HG02759 (cell line): ENCODE results near the gene AGPAT2.

ENCODE experiments used
- ATAC-seq: cut with Tn5 transposase; IDR thresholded peaks from one replicate; pipeline ENCODE4 v1.9.1; 2021; ENCODE audit warnings: mild to moderate bottlenecking, moderate library complexity; ENCODE audit not compliant: unreplicated experiment

Gene AGPAT2

GRCh38 chr9:136703276-136703860, 16.1 kb upstream of the AGPAT2 start:
- no peak for ATAC-seq

- no peak for ATAC-seq
Measured at GRCh38 chr9:136701668-136702053, 14.4 kb upstream of the AGPAT2 start.

GRCh38 chr9:136700959-136701667, 13.9 kb upstream of the AGPAT2 start:
- ATAC-seq = peak; percentile 61

- no peak for ATAC-seq
Measured at GRCh38 chr9:136700304-136700703, 13.0 kb upstream of the AGPAT2 start.

- no peak for ATAC-seq
Measured at GRCh38 chr9:136698635-136699246, 11.5 kb upstream of the AGPAT2 start.

GRCh38 chr9:136697821-136698526, 10.7 kb upstream of the AGPAT2 start:
- ATAC-seq = no peak

GRCh38 chr9:136697146-136697820, 10.0 kb upstream of the AGPAT2 start:
- no peak for ATAC-seq

GRCh38 chr9:136696502-136696901, 9.2 kb upstream of the AGPAT2 start:
- no peak for ATAC-seq

- ATAC-seq = no peak
Measured at GRCh38 chr9:136695955-136696354, 8.7 kb upstream of the AGPAT2 start.

- no peak for ATAC-seq
Measured at GRCh38 chr9:136695435-136695895, 8.2 kb upstream of the AGPAT2 start.

GRCh38 chr9:136694872-136695247, 7.6 kb upstream of the AGPAT2 start:
- ATAC-seq = no peak

GRCh38 chr9:136694163-136694871, 7.1 kb upstream of the AGPAT2 start:
- no peak for ATAC-seq

GRCh38 chr9:136693490-136694162, 6.4 kb upstream of the AGPAT2 start:
- no peak for ATAC-seq

- no peak for ATAC-seq
Measured at GRCh38 chr9:136693135-136693489, 5.9 kb upstream of the AGPAT2 start.

GRCh38 chr9:136692185-136693134, 5.2 kb upstream of the AGPAT2 start:
- ATAC-seq = no peak

GRCh38 chr9:136691316-136692184, 4.3 kb upstream of the AGPAT2 start:
- ATAC-seq = no peak

- ATAC-seq = no peak
Measured at GRCh38 chr9:136690806-136691261, 3.6 kb upstream of the AGPAT2 start.
